DMS 273 (cell line): ENCODE results near the gene BRPF3.
"Not testable (repeated sequence)": the region's sequence is repeated elsewhere in the genome, so short reads cannot be mapped to it uniquely, and the experiment has no call there.

ENCODE experiments used
- DNase-seq: peaks from one replicate; lab custom pipeline; 2025; ENCODE audit not compliant: unreplicated experiment; lab: John Stamatoyannopoulos, UW

The BRPF3 gene

GRCh38 chr6:36200154-36200891 lies 3.8 kb downstream of the BRPF3 start:
- DNase-seq: no peak

- no peak for DNase-seq
These were observed 4.6 kb downstream of the BRPF3 start for GRCh38 chr6:36200998-36201596.

GRCh38 chr6:36201612-36202011 lies 5.1 kb downstream of the BRPF3 start:
- no peak for DNase-seq

- DNase-seq: no peak
These were observed 5.6 kb downstream of the BRPF3 start for GRCh38 chr6:36202101-36202500.

GRCh38 chr6:36204068-36204753 lies 7.7 kb downstream of the BRPF3 start:
- no peak for DNase-seq

GRCh38 chr6:36207155-36207554 lies 10.6 kb downstream of the BRPF3 start:
- DNase-seq: no peak

GRCh38 chr6:36209606-36210005 lies 13.1 kb downstream of the BRPF3 start:
- no peak for DNase-seq

GRCh38 chr6:36210182-36210581 lies 13.6 kb downstream of the BRPF3 start:
- DNase-seq: no peak

GRCh38 chr6:36210886-36211595 lies 14.5 kb downstream of the BRPF3 start:
- no peak for DNase-seq

- DNase-seq: no peak
These were observed 20.0 kb downstream of the BRPF3 start for GRCh38 chr6:36216559-36216958.

- no peak for DNase-seq
These were observed 20.6 kb downstream of the BRPF3 start for GRCh38 chr6:36217188-36217587.

- DNase-seq: no peak
These were observed 21.4 kb downstream of the BRPF3 start for GRCh38 chr6:36217946-36218345.

GRCh38 chr6:36218516-36218915 lies 22.0 kb downstream of the BRPF3 start:
- not testable (repeated sequence) for DNase-seq

- no peak for DNase-seq
These were observed 22.5 kb downstream of the BRPF3 start for GRCh38 chr6:36219081-36219480.

GRCh38 chr6:36220226-36220625 lies 23.7 kb downstream of the BRPF3 start:
- no peak for DNase-seq

- no peak for DNase-seq
These were observed 25.1 kb downstream of the BRPF3 start for GRCh38 chr6:36221674-36222073.

GRCh38 chr6:36222924-36223323 lies 26.4 kb downstream of the BRPF3 start:
- DNase-seq: no peak

GRCh38 chr6:36223706-36224105 lies 27.2 kb downstream of the BRPF3 start:
- no peak for DNase-seq

GRCh38 chr6:36224918-36225461 lies 28.4 kb downstream of the BRPF3 start:
- DNase-seq: no peak

GRCh38 chr6:36226438-36227047 lies 30.0 kb downstream of the BRPF3 start:
- no peak for DNase-seq
